Loucy (cell line): ENCODE measurements around the gene NIPAL4.

Source experiments
- EZH2phosphoT487 ChIP-seq: fragments of 200-600 bp; IDR thresholded peaks from 2 replicates; pipeline ENCODE4 v1.6.1; 2018; ENCODE audit warnings: antibody characterized with exemption, mild to moderate bottlenecking, moderate library complexity, borderline replicate concordance
- TF ChIP-seq, protein P1 (sequence below): fragments of 200-600 bp; sonication (generic); conservative IDR thresholded peaks from 2 replicates; pipeline ENCODE4 v1.5.1; 2014; ENCODE audit warnings: mild to moderate bottlenecking, antibody characterized with exemption, low read length

DNA sequence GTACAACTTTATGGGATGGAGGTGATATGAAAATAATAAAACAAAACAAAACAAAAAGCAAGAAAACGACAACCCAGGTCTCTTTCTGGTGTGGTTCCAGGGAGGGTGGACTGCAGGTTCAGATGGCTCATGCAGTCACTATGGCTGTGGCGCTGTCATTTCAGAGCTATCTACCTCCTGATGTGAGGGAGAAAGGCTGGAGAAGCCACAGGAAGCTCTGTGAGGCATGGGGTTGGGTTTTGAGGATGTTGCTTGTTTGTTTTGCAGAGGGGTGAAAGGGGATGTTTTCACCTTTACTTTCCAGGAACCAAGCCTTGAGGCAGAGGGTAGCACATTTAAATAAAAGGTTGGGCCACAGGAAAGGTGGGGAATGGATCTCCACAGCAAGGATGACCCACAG, 18.7 kb downstream of the NIPAL4 start:
- TF ChIP-seq, protein P1, sequence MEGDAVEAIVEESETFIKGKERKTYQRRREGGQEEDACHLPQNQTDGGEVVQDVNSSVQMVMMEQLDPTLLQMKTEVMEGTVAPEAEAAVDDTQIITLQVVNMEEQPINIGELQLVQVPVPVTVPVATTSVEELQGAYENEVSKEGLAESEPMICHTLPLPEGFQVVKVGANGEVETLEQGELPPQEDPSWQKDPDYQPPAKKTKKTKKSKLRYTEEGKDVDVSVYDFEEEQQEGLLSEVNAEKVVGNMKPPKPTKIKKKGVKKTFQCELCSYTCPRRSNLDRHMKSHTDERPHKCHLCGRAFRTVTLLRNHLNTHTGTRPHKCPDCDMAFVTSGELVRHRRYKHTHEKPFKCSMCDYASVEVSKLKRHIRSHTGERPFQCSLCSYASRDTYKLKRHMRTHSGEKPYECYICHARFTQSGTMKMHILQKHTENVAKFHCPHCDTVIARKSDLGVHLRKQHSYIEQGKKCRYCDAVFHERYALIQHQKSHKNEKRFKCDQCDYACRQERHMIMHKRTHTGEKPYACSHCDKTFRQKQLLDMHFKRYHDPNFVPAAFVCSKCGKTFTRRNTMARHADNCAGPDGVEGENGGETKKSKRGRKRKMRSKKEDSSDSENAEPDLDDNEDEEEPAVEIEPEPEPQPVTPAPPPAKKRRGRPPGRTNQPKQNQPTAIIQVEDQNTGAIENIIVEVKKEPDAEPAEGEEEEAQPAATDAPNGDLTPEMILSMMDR = no peak
- no peak for TF ChIP-seq EZH2phosphoT487
